ENCODE measurements around the gene ZGRF1.
A peak's percentile ranks its signal among the peaks of the same experiment; 100 is the strongest.

The ZGRF1 gene

GRCh38 chr4:112519689-112520597 is 116.8 kb downstream of the ZGRF1 start:
- TF ChIP-seq ZSCAN16 (tag by site-specific recombination; IDR thresholded peaks at IDR 0.05) (no peak), INSM2 (tag by site-specific recombination; IDR thresholded peaks at IDR 0.05) (no peak), ZBTB7A (tag by site-specific recombination; IDR thresholded peaks at IDR 0.05; ENCODE audit: low read depth) (no peak), YY2 (tag by site-specific recombination; IDR thresholded peaks at IDR 0.05) (no peak), ZNF133 (tag by site-specific recombination; IDR thresholded peaks at IDR 0.05) (peak; percentile 78)
- Histone ChIP-seq H3K4me1 (ENCODE audit: control insufficient read depth, insufficient read depth, low read length) (no peaks in the 10 kb centered on the region), H3K9me3 (ENCODE audit: control insufficient read depth, insufficient read depth, low read depth, low read length) (no peaks in the 10 kb centered on the region), H3K27ac (ENCODE audit: extremely low read depth, low read depth, low read length) (no peak overlapping the region), H3K36me3 (ENCODE audit: control insufficient read depth in 2 of 2, insufficient read depth in 1 of 2, low read length in 2 of 2) (no peaks in the 10 kb centered on the region), H3K4me3 (ENCODE audit: low read depth, low read length) (no peak overlapping the region)
- CTCF ChIA-PET = interaction anchor here (0.6 to 1.3 kb wide), 3 partner anchors 192 to 1735 kb away, joined by 3 read pairs; no protein-coding TSS in a partner anchor
- POLR2A ChIA-PET = no interaction called here

GRCh38 chr4:112518675-112519074 is 118.0 kb downstream of the ZGRF1 start:
- H3K27ac ChIP-seq (ENCODE audit: extremely low read depth, low read depth, low read length) = no peak overlapping the region

GRCh38 chr4:112517911-112518310 is 118.8 kb downstream of the ZGRF1 start:
- H3K4me1 ChIP-seq (ENCODE audit: control insufficient read depth, insufficient read depth, low read length) = no peaks in the 10 kb centered on the region
- no peaks in the 10 kb centered on the region for H3K9me3 ChIP-seq (ENCODE audit: control insufficient read depth, insufficient read depth, low read depth, low read length)
- no peaks in the 10 kb centered on the region for H3K36me3 ChIP-seq (ENCODE audit: control insufficient read depth in 2 of 2, insufficient read depth in 1 of 2, low read length in 2 of 2)
- CTCF ChIA-PET = interaction anchor here (0.6 to 1.0 kb wide), 3 partner anchors 12 to 190 kb away, joined by 3 to 5 read pairs (median 3); no protein-coding TSS in a partner anchor
- POLR2A ChIA-PET = no interaction called here
- TF ChIP-seq ZNF292 (tag by site-specific recombination; IDR thresholded peaks at IDR 0.05; ENCODE audit: borderline replicate concordance, low read depth) (no peak), ZNF658 (tag by site-specific recombination; IDR thresholded peaks at IDR 0.05) (no peak), ZSCAN16 (tag by site-specific recombination; IDR thresholded peaks at IDR 0.05) (no peak), ZSCAN5A (tag by site-specific recombination; IDR thresholded peaks at IDR 0.05) (no peak), ZNF544 (tag by site-specific recombination; IDR thresholded peaks at IDR 0.05) (no peak), ZNF274 (IDR thresholded peaks at IDR 0.05; ENCODE audit: low read length) (no peak), ZNF274 (tag by site-specific recombination; IDR thresholded peaks at IDR 0.05; ENCODE audit: borderline replicate concordance) (no peak), ZNF266 (tag by site-specific recombination; IDR thresholded peaks at IDR 0.05; ENCODE audit: low read depth) (no peak), ZBTB7A (tag by site-specific recombination; IDR thresholded peaks at IDR 0.05; ENCODE audit: low read depth) (no peak)
- H3K4me3 ChIP-seq (ENCODE audit: low read depth, low read length) = no peak overlapping the region
- H3K27ac ChIP-seq (ENCODE audit: extremely low read depth, low read depth, low read length) = no peak overlapping the region

More at GRCh38 chr4:112518675-112519074, 118.0 kb downstream of the ZGRF1 start:
- TF ChIP-seq ZNF416 (tag by site-specific recombination; IDR thresholded peaks at IDR 0.05) = no peak
- TF ChIP-seq ZNF239 (tag by site-specific recombination; IDR thresholded peaks at IDR 0.05) = no peak
- TF ChIP-seq ZNF10 (tag by site-specific recombination; IDR thresholded peaks at IDR 0.05) = no peak
- no peak for TF ChIP-seq ZNF488 (tag by site-specific recombination; IDR thresholded peaks at IDR 0.05)
- TF ChIP-seq ZNF747 (tag by site-specific recombination; IDR thresholded peaks at IDR 0.05) = no peak
- TF ChIP-seq ZNF654 (tag by site-specific recombination; IDR thresholded peaks at IDR 0.05; ENCODE audit: low read depth) = no peak
- TF ChIP-seq ZNF785 (tag by site-specific recombination; IDR thresholded peaks at IDR 0.05) = no peak
- TF ChIP-seq SCRT2 (tag by site-specific recombination; IDR thresholded peaks at IDR 0.05) = no peak
- no peak for TF ChIP-seq ZNF174 (tag by site-specific recombination; IDR thresholded peaks at IDR 0.05)
- no peak for TF ChIP-seq REPIN1 (tag by site-specific recombination; IDR thresholded peaks at IDR 0.05; ENCODE audit: low read depth)
- TF ChIP-seq ZNF664 (tag by site-specific recombination; IDR thresholded peaks at IDR 0.05) = no peak
- TF ChIP-seq HIC1 (tag by site-specific recombination; IDR thresholded peaks at IDR 0.05) = no peak
- Histone ChIP-seq H3K4me1 (ENCODE audit: control insufficient read depth, insufficient read depth, low read length) (no peaks in the 10 kb centered on the region), H3K36me3 (ENCODE audit: control insufficient read depth in 2 of 2, insufficient read depth in 1 of 2, low read length in 2 of 2) (no peaks in the 10 kb centered on the region), H3K4me3 (ENCODE audit: low read depth, low read length) (no peak overlapping the region), H3K9me3 (ENCODE audit: control insufficient read depth, insufficient read depth, low read depth, low read length) (no peaks in the 10 kb centered on the region)
- POLR2A ChIA-PET = no interaction called here
- CTCF ChIA-PET = interaction anchor here (0.6 kb wide), 1 partner anchor 11 kb away, joined by 3 read pairs; no protein-coding TSS in a partner anchor

Measured in HEK293 (cell line).